NCI-H748 treated with DMSO at 0.1 percent for 48 hours (cell line): ENCODE results near the gene AP2A2.
A peak's percentile ranks its signal among the peaks of the same experiment; 100 is the strongest.

Experiments used
- DNase-seq: peaks from one replicate; lab custom pipeline; 2025; lab: John Stamatoyannopoulos, UW

Gene AP2A2

DNA sequence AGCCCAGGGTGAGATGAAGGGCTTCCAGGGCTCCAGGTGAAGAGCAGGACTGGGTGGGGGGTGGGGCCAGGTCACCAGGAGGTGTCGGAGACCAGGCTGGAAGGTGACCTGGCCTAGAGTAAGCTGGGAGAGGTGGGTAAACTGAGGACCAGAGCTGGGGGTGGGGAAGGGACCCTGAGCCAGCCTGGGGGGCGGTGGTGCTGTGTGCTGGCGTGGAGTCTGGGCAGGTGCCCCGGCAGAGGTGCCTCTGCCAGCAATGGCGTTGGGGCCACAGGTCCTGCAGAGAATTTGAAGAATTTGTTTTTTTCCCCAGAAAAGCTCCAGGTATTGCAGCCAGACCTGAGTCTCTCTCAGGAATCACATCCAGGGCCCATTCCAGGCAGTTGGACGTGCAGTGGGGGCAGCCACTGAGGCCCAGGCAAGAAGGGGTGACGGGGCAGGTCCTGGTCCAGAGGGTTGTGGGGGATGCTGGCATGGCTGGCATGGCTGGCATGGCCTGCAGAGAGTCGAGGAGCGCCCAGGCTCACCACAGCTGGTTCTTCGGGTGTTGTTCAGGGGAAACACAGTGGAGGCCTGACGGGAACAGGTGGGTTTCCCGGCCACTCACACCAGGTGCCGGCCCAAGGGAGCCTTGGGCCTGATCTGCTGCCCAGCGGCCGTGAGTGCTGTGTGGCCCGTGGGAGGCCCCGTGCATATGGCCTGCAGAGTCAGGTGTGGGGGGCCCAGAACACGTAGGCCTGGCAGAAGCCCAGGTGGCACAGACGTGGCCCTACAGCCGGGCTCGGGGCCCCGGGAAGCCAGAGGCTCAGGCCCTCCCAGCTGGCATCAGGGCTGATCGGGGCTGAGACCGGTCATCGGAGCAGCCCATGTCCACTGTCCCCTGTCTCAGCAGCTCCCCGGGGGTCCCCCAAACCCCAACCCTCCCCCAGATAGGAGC, 117.2 kb downstream of the AP2A2 start:
- DNase-seq, result no peak

DNA sequence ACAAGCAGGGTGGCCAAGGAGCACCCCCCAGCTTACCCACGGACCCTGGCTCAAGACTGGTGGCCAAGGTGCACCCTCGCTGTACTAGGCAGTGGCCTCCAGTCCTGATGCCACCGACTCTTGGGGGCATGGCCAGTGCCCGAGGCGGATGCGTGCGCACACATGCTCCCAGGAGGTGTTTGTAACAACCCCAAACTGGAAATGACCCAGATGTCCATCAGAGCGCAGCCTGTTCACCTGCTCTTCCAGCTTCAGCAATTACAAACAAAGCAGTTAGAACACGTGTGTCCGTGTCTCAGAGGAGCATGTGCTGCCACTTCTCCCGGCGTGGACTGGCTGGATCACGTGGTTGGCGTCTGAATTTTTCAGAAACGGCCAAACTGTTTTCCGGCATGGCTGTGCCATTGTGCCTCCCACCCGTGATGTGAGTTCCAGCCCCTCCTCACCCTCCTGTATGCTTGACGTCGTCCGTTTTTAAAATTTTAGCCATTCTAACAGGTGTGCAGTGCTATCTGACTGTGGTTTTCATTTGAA, 118.0 kb downstream of the AP2A2 start:
- no peak for DNase-seq

GRCh38 chr11:1044160-1044559, 118.5 kb downstream of the AP2A2 start:
- DNase-seq, result no peak

- no peak for DNase-seq
Measured at GRCh38 chr11:1047595-1048156, 122.0 kb downstream of the AP2A2 start.

DNA sequence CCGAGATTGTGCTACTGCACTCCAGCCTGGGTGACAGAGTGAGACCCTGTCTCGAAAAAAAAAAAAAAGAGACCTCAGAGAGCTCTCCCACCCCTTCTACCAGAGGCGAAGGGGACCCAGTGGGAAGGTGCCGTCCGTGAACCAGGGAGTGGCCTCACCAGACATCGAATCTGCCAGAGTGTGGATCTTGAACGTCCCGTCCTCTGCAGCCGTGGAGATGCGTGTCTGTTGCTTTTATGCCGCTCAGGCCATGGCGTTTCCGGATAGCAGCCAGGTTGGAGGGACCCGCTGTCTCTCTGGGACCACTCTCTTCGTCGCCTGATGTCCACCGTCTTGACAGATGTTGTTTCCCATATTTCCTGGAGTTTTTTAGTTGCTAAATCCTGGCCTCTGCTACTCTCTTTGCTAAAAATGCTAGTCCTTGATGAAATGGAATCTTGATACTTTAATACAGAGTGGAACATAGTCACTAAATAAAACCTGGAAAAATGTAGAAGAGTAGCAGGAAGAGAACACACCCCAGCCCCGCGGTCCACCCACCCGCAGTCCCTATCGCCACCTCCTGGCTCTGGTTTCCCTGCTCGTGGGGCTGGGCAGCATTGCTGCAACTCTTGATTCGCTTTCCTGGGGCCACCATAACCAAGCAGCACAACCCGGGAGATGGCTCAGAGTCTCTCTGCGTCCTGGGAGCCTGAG, 122.9 kb downstream of the AP2A2 start:
- DNase-seq, result no peak

DNA sequence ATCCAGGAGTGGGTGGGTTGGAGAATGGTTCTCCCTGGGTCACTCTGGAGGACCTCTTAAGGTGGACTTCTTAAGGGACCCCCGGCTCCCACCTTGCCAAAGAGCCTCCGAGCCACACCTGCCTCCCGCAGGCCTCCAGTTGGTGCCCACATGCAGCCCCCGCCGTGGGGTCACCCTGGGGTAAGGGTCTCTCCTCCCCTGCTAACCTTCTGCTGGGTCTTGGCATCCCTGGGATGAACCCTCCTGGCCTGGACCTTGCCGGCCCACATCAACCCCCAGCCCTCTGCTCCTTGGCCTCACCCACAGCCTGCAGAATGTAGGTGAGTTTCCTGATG, 123.4 kb downstream of the AP2A2 start:
- no peak for DNase-seq

GRCh38 chr11:1049431-1049891, 123.8 kb downstream of the AP2A2 start:
- no peak for DNase-seq

- no peak for DNase-seq
Measured at GRCh38 chr11:1049911-1050580, 124.4 kb downstream of the AP2A2 start.

DNA sequence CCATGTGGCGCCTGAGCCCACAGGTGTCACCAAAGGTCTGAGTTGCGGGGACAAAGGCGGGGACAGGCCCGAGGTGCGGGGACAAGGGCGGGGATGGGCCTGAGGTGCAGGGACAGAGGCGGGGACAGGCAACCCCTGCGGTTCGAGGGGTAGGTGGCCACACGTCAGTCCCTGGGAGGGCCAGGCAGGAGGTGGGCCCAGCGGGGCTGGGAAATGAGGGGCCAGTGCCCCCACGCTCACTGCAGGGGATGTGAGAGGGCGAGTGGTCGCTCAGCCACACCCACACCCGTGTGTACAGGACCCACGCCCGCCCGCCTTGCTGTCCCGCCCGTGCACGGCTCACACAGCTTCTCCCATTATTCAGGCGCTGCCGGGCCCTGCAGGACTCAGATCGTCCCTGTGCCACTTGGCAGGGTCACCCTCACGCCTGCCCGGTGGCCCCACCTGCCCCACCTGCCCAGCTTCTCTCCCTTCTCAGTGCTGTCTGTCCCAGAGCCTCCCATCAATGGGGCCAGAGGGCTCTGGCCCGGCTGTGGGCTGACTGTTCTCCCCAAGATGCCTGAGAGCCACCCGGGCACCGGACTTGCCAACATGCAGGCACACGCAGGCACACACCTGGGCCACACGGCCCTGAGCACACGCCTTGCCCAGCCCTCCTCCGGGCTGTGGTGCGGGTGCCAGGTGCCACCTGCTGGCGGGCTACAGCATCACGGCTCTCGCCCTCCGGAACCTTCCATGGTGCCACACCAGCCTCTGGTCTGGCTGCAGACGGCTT, 125.1 kb downstream of the AP2A2 start:
- peak; percentile 70 for DNase-seq

- no peak for DNase-seq
Measured at GRCh38 chr11:1051356-1052132, 125.9 kb downstream of the AP2A2 start.

DNA sequence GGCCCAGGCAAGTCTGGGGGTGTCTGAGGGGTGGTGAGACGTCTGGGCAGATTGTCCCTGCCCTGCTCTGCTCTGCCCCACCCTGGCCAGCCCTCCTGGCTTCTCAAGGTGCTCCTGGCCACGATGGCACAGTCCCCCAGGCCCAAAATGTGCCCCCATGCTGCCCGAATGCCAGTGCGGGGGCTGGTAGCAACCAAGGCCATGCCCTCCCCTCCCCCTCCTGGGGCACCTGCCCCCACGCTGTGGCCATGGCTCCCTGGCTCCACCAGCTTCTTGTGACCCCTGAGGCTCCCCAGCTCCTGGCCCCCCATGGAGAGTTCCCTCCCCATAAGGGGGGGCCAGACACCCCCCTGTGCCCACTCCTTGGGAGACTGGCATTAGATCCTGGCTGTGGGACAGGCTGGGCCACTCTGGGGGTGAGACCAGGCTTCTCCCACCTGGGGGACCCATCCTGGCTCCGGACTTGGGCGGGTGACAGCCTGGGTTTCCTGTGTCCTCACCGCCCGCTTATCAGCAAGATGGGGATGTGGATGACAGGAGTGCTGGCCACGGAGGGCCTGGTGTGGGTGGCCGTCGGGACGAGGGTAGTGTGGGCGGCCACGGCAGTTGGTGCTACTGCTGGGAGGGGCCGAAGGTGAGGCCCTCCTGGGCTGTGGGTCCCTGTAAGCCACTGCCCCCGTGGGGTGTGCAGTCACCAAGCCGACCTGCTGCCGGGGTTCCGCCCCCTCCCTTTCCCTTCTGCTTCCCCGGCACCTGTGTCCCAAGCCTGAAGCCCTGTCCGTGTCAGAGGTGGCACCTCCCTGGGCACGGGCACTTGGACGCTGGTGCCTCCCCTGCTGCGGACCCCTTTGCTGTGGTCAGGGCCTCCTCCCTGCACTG, 126.7 kb downstream of the AP2A2 start:
- no peak for DNase-seq

DNA sequence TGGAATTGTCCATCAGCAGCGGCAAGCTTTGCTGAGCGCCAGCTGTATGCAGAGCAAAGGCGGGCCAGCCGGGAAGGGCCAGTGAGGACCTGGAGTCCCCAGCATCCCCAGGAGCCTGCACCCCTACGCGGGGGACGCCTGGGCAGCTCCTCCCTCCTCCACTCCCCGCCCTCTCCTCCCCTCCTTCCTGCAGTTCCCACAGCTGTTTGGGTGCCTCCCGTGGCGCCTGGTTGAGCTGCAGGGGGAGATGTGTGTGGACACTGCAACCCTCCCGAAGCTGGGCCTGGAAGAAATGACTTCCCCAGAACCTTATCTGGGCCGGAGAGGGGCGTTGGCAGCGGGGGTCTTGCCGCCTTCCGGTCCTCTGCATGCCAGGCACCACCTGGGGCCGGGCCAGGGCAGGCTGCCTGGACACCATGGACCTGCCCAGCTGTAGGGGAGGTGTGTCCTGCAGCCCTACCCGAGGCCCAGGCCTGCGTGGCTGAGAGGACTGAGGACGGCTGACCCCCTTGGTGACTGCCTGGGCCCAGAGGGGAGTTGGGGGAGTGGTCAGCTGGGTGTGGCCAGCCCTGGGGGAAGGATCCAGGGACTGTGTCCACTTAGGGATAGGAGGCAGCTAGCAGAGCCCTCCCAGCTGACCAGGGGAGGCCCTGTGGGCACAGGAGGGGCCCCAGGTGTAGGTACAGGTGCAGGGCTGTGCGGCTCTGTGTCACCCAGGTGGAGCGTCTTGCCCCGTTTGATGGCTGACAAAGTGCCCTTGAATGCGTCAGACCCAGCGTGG, 127.6 kb downstream of the AP2A2 start:
- DNase-seq, result no peak

DNA sequence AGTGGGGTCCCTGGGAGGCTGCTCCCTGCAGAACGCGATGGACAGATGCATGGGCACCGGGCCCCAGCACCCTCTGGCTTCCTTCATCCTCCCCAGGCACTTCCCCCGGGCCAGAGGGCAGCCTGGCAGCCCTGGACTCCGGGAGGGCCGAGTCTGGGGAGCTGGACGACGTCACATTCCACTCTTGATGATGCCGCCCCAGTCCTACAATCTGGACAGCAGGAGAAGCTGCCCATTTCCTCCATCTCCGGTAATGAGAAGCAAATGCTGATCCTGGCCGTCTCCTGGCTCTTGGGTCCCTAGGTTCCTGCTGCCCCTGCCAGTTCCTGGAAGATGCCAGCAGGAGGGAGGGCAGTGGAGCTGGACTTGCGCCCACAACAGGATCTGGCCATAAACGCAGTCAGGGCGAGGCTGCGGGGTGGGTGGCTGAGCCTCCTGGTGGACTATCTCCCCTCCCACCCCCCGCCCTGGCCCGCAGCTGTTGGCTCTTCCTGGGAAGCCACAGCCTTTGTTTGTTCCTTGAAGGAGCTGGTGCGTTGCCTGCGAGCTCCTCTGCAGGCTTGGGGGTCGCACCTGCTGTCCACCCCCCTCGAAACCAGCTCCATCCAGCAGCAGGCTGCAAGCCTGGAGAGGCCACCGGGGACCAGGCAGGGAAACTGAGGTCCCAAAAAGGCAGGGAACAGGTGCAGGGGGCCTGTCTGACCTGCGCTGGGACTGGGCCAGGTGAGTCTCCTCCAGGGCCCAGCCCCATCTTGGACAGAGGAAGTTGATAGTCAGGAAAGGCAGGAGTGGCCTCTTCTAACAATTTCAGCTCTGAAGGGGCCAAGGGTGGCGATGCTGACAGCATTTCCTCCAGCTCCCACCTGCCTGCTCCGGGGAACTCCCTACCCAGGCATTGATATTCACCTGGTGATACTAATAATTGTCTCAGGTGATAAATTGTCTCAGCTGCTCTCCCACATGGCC, 128.8 kb downstream of the AP2A2 start:
- DNase-seq, result no peak

- DNase-seq, result no peak
Measured at GRCh38 chr11:1055109-1055703, 129.5 kb downstream of the AP2A2 start.

GRCh38 chr11:1055990-1056771, 130.5 kb downstream of the AP2A2 start:
- DNase-seq, result no peak

- DNase-seq, result no peak
Measured at GRCh38 chr11:1057806-1058205, 132.1 kb downstream of the AP2A2 start.
